ENCODE results near the gene C10orf67.

Gene C10orf67

DNA sequence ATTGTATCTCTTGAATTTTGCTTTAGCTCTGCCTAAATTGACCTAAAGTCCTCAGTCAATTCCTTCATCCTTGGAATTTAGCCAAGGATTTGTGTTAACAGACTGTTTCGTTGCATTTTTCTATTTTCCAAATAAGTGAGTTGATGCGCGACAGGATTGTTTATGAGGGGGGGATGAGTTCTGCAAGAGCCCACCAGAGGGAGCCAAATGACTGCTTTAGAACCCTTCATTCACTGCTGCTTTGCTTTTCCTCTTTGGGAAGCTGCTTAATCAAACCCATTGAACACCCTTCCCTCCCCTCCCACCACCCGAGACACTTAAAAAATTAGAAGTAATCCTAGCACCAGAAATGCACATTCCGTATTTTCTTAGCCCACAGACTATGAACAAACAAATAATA lies 186.2 kb downstream of the C10orf67 start:
- DNase-seq = peak; percentile 92

DNA sequence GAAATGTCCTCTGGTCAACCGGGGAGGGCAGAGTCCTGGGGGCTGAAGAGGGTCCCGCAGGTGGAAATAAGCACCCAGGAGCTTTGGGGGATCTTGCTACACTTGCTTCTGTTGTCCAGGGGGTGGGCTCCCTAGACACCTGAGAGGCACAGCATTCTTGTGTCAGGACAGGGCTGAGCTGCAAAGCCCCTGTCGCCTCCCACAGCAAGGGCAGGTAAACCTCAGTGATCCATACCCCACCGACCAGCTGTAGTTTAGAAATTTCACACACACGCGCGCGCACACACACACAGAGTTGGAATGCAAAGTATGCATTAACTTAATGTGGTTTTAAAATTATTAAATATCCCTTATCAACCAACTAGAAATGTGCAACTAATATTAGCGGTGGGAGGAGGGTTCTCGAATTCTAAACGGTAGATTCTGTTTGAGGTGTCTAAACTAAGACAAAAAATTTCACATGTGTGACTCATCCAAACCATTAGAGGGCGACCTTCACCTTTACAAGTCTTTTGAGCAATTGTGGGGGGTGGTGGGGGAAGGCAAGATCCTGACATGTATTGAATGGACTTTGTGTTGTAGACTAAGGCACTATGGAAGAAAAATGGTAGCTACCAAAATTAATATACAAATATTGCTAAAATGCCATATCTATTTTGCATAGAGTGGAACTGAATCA lies 186.8 kb downstream of the C10orf67 start:
- peak; percentile 69 for DNase-seq

DNA sequence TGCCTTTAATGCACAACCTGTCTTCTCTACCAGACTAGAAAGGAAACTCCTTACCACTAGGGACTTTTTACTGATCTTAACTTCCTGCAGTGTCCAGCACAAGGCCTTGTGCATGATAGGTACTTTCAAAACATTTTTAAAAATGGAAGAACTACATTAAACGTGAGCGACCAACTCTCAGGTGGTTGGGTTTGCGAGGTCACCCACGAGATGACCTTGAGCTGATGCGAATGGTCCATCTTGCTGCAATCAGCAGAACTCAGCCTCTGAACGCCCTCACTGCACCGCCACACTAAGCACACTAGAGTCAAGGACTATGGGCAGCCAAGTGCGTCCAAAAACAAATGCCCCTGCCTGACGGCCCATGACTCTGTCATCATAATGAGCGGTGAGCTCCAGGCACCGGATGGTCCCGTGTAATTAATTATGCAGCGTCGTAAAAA lies 187.3 kb downstream of the C10orf67 start:
- no peak for DNase-seq

GRCh38 chr10:23156447-23157150 lies 188.0 kb downstream of the C10orf67 start:
- no peak for DNase-seq

DNA sequence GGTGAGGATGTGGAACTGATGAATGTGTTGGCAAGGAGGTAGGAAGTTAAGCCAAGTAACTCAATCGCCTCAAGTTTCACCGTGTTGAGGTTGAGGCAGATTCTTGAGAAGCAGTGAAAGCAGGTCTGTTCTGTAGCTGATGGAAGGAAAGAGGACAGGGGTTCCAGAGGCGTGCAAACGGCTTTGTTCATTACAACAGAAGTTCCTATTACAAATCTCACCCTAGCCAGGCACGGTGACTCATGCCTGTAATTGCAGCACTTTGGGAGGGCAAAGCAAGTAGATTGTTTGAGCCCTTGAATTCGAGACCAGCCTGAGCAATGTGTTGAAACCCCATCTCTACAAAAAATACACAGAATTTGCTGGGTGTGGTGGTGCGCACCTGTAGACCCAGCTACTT lies 189.4 kb downstream of the C10orf67 start:
- DNase-seq = no peak

All from eye (tissue), 1 donor.